HEK293 (cell line): ENCODE measurements around the gene GMDS.
A peak's percentile ranks its signal among the peaks of the same experiment; 100 is the strongest.

Experiments used
- CTCF ChIA-PET: fragments of 350-600 bp; formaldehyde crosslinking; extraction: SDS; loops from one replicate; lab custom pipeline; 2021; ENCODE audit warnings: antibody characterized with exemption; lab: Yijun Ruan, JAX
- POLR2A ChIA-PET: fragments of 300-600 bp; formaldehyde crosslinking; extraction: SDS; loops from one replicate; lab custom pipeline; 2020; ENCODE audit warnings: antibody characterized with exemption, inconsistent platforms; lab: Yijun Ruan, JAX
- H3K27ac ChIP-seq: fragments of 200-500 bp; sonication (Bioruptor generic); 2 replicates; pipeline ENCODE4 v1.5.1; 2014; ENCODE audit warnings: low read depth, low read length, control low read depth, inconsistent platforms; ENCODE audit errors: extremely low read depth
- H3K36me3 ChIP-seq, 2 experiments: fragments of 200-500 bp in 1 of 2; sonication (Bioruptor generic) in 1 of 2; 1 replicate in 1 of 2; 2 replicates in 1 of 2; pipeline ENCODE4 v1.5.1; 2014 to 2017; ENCODE audit warnings: inconsistent platforms in 2 of 2, low read length in 2 of 2; ENCODE audit not compliant: control insufficient read depth in 2 of 2, insufficient read depth in 1 of 2
- H3K4me1 ChIP-seq: fragments of 200-500 bp; sonication (Bioruptor generic); 2 replicates; pipeline ENCODE4 v1.5.1; 2014; ENCODE audit warnings: mild to moderate bottlenecking, low read length, inconsistent platforms; ENCODE audit not compliant: control insufficient read depth, insufficient read depth
- H3K4me3 ChIP-seq: 2 replicates; pipeline ENCODE4 v1.5.1; 2011; ENCODE audit warnings: low read depth, mild to moderate bottlenecking, control low read depth, low read length, moderate library complexity
- H3K9me3 ChIP-seq: fragments of 200-500 bp; sonication (Bioruptor generic); 2 replicates; pipeline ENCODE4 v1.5.1; 2014; ENCODE audit warnings: low read depth, low read length, inconsistent platforms; ENCODE audit not compliant: control insufficient read depth, insufficient read depth
- ATF2 ChIP-seq: fragments of 450-650 bp; formaldehyde crosslinking; IDR thresholded peaks from 2 replicates; pipeline ENCODE4 v1.5.1; 2016; ENCODE audit warnings: missing biosample characterization, missing genetic modification characterization, low read depth
- BCL11B ChIP-seq: fragments of 450-650 bp; formaldehyde crosslinking; IDR thresholded peaks from 2 replicates; pipeline ENCODE4 v1.5.1; 2016; ENCODE audit warnings: low read depth, missing biosample characterization, missing genetic modification characterization
- IKZF3 ChIP-seq: fragments of 450-650 bp; IDR thresholded peaks from 2 replicates; pipeline ENCODE4 v1.5.0; 2018; ENCODE audit warnings: missing biosample characterization, mild to moderate bottlenecking, missing genetic modification characterization, moderate library complexity
- KLF9 ChIP-seq: fragments of 450-650 bp; formaldehyde crosslinking; IDR thresholded peaks from 2 replicates; pipeline ENCODE4 v1.5.1; 2016; ENCODE audit warnings: missing biosample characterization, missing genetic modification characterization, low read depth
- PRDM6 ChIP-seq: fragments of 450-650 bp; formaldehyde crosslinking; IDR thresholded peaks from 2 replicates; pipeline ENCODE4 v1.5.1; 2017; ENCODE audit warnings: missing biosample characterization, missing genetic modification characterization
- WT1 ChIP-seq: fragments of 450-650 bp; formaldehyde crosslinking; IDR thresholded peaks from 2 replicates; pipeline ENCODE4 v1.5.1; 2016; ENCODE audit warnings: missing biosample characterization, missing genetic modification characterization
- ZBTB7A ChIP-seq: fragments of 450-650 bp; formaldehyde crosslinking; IDR thresholded peaks from 2 replicates; pipeline ENCODE4 v1.5.1; 2016; ENCODE audit warnings: low read depth, missing biosample characterization, missing genetic modification characterization
- ZEB2 ChIP-seq: fragments of 450-650 bp; formaldehyde crosslinking; IDR thresholded peaks from 2 replicates; pipeline ENCODE4 v1.5.1; 2016; ENCODE audit warnings: missing biosample characterization, missing genetic modification characterization
- ZFP69B ChIP-seq: fragments of 450-650 bp; formaldehyde crosslinking; IDR thresholded peaks from 2 replicates; pipeline ENCODE4 v1.5.1; 2016; ENCODE audit warnings: missing biosample characterization, missing genetic modification characterization
- ZNF155 ChIP-seq: fragments of 450-650 bp; formaldehyde crosslinking; IDR thresholded peaks from 2 replicates; pipeline ENCODE4 v1.5.1; 2016; ENCODE audit warnings: missing biosample characterization, missing genetic modification characterization
- ZNF169 ChIP-seq: fragments of 450-650 bp; formaldehyde crosslinking; IDR thresholded peaks from 2 replicates; pipeline ENCODE4 v1.5.1; 2016; ENCODE audit warnings: missing biosample characterization, missing genetic modification characterization
- ZNF175 ChIP-seq: fragments of 450-650 bp; formaldehyde crosslinking; IDR thresholded peaks from 2 replicates; pipeline ENCODE4 v1.5.1; 2016; ENCODE audit warnings: missing biosample characterization, missing genetic modification characterization
- ZNF202 ChIP-seq: fragments of 450-650 bp; formaldehyde crosslinking; IDR thresholded peaks from 2 replicates; pipeline ENCODE4 v1.5.1; 2016; ENCODE audit warnings: missing biosample characterization, missing genetic modification characterization, borderline replicate concordance
- ZNF23 ChIP-seq: fragments of 450-650 bp; formaldehyde crosslinking; IDR thresholded peaks from 2 replicates; pipeline ENCODE4 v1.5.1; 2016; ENCODE audit warnings: missing biosample characterization, missing genetic modification characterization, borderline replicate concordance
- ZNF280C ChIP-seq: fragments of 450-650 bp; formaldehyde crosslinking; IDR thresholded peaks from 2 replicates; pipeline ENCODE4 v1.5.1; 2016; ENCODE audit warnings: missing biosample characterization, missing genetic modification characterization
- ZNF302 ChIP-seq: fragments of 450-650 bp; formaldehyde crosslinking; IDR thresholded peaks from 2 replicates; pipeline ENCODE4 v1.5.1; 2016; ENCODE audit warnings: missing biosample characterization, missing genetic modification characterization, low read depth
- ZNF341 ChIP-seq: fragments of 450-650 bp; formaldehyde crosslinking; IDR thresholded peaks from 2 replicates; pipeline ENCODE4; 2016; ENCODE audit warnings: low read depth, missing biosample characterization, missing genetic modification characterization
- ZNF366 ChIP-seq: fragments of 450-650 bp; formaldehyde crosslinking; conservative IDR thresholded peaks from 2 replicates; pipeline ENCODE4 v1.5.1; 2016; ENCODE audit warnings: missing biosample characterization, missing genetic modification characterization
- ZNF391 ChIP-seq: fragments of 450-650 bp; formaldehyde crosslinking; IDR thresholded peaks from 2 replicates; pipeline ENCODE4 v1.5.1; 2016; ENCODE audit warnings: low read depth, missing biosample characterization, missing genetic modification characterization, borderline replicate concordance
- ZNF404 ChIP-seq: fragments of 450-650 bp; formaldehyde crosslinking; IDR thresholded peaks from 2 replicates; pipeline ENCODE4 v1.5.1; 2017; ENCODE audit warnings: missing biosample characterization, missing genetic modification characterization
- ZNF426 ChIP-seq: fragments of 450-650 bp; formaldehyde crosslinking; IDR thresholded peaks from 2 replicates; pipeline ENCODE4 v1.5.1; 2017; ENCODE audit warnings: missing biosample characterization, missing genetic modification characterization, mild to moderate bottlenecking, inconsistent platforms, moderate library complexity
- ZNF555 ChIP-seq: fragments of 450-650 bp; formaldehyde crosslinking; conservative IDR thresholded peaks from 2 replicates; pipeline ENCODE4 v1.5.1; 2017; ENCODE audit warnings: missing biosample characterization, mild to moderate bottlenecking, missing genetic modification characterization, inconsistent platforms
- ZNF585B ChIP-seq: fragments of 450-650 bp; formaldehyde crosslinking; IDR thresholded peaks from 2 replicates; pipeline ENCODE4 v1.5.1; 2016; ENCODE audit warnings: missing biosample characterization, missing genetic modification characterization
- ZNF670 ChIP-seq: fragments of 450-650 bp; formaldehyde crosslinking; IDR thresholded peaks from 2 replicates; pipeline ENCODE4 v1.5.1; 2016; ENCODE audit warnings: missing biosample characterization, missing genetic modification characterization, low read depth
- ZNF692 ChIP-seq: fragments of 450-650 bp; formaldehyde crosslinking; IDR thresholded peaks from 2 replicates; pipeline ENCODE4 v1.5.1; 2016; ENCODE audit warnings: missing biosample characterization, missing genetic modification characterization
- ZNF704 ChIP-seq: fragments of 450-650 bp; formaldehyde crosslinking; IDR thresholded peaks from 2 replicates; pipeline ENCODE4 v1.5.1; 2016; ENCODE audit warnings: missing biosample characterization, missing genetic modification characterization

GMDS gene

GRCh38 chr6:1597924-1598323, 647.5 kb downstream of the GMDS start:
- no peaks in the 10 kb centered on the region for H3K9me3 ChIP-seq
- no peaks in the 10 kb centered on the region for H3K36me3 ChIP-seq
- peak overlapping the region; percentile 90 for H3K27ac ChIP-seq
- POLR2A ChIA-PET: interaction anchor here (0.8 to 3.3 kb wide), 3 partner anchors 9 to 16 kb away, joined by 3 to 24 read pairs (median 3); partner anchors contain the start of gene FOXC1
- no peak overlapping the region for H3K4me3 ChIP-seq
- peaks cover 31% of the 10 kb centered on the region for H3K4me1 ChIP-seq
- TF ChIP-seq PRDM6 (tag by site-specific recombination): peak; percentile 26; the same call in 1 of the 2 replicates
- no peak for TF ChIP-seq ZNF155
- peak; percentile 57; the same call in 1 of the 2 replicates for TF ChIP-seq ATF2 (tag by site-specific recombination)
- TF ChIP-seq, all 188 proteins: peak for 2
- CTCF ChIA-PET: interaction anchor here (0.7 to 4.6 kb wide), 21 partner anchors 9 to 1098 kb away, joined by 3 to 43 read pairs (median 4); no protein-coding TSS in a partner anchor

GRCh38 chr6:1597121-1597744, 648.2 kb downstream of the GMDS start:
- Histone ChIP-seq H3K9me3 (no peaks in the 10 kb centered on the region), H3K36me3 (no peaks in the 10 kb centered on the region), H3K4me3 (no peak overlapping the region), H3K4me1 (peaks cover 31% of the 10 kb centered on the region), H3K27ac (peak overlapping the region; percentile 90)
- ChIA-PET CTCF (interaction anchor here (0.5 to 4.6 kb wide), 59 partner anchors 10 to 1449 kb away, joined by 3 to 43 read pairs (median 4); partner anchors contain the start of gene MYLK4), POLR2A (interaction anchor here (0.8 to 3.3 kb wide), 3 partner anchors 9 to 17 kb away, joined by 3 to 24 read pairs (median 3); partner anchors contain the start of gene FOXC1)
- TF ChIP-seq ZEB2 (tag by site-specific recombination) (peak; percentile 86), ZNF175 (no peak), ZNF585B (tag by site-specific recombination) (no peak), ZNF555 (tag by site-specific recombination) (no peak), ZNF302 (no peak), ZNF341 (tag by site-specific recombination) (peak; percentile 99), ZNF280C (tag by site-specific recombination) (no peak), WT1 (peak; percentile 63), ZNF169 (no peak), ZFP69B (tag by site-specific recombination) (peak; percentile 77), ZNF391 (no peak), ZNF366 (tag by site-specific recombination) (0 out of 2 replicates have a peak, but pooled peaks have one; percentile 36), ZNF23 (tag by site-specific recombination) (no peak), ZNF670 (tag by site-specific recombination) (no peak), ZNF704 (tag by site-specific recombination) (no peak), ZNF692 (tag by site-specific recombination) (peak; percentile 91), BCL11B (tag by site-specific recombination) (no peak), ZNF404 (tag by site-specific recombination) (no peak), ZNF202 (peak; percentile 10; the same call in 1 of the 2 replicates), ZNF426 (tag by site-specific recombination) (no peak), IKZF3 (tag by site-specific recombination) (peak; percentile 80), KLF9 (tag by site-specific recombination) (no peak), ZBTB7A (tag by site-specific recombination) (no peak)
